SK-N-SH treated with all-trans-retinoic acid at 6 μM for 48 hours (cell line): ENCODE data around the gene RHNO1.

Experiments
- ATAC-seq: fragments of 200-7000 bp; cut with Tn5 transposase; 3 replicates; pipeline ENCODE4 v1.9.1; 2020; ENCODE audit warnings: mild to moderate bottlenecking, moderate library complexity
- ARNTL ChIP-seq: fragments of 450-650 bp; formaldehyde crosslinking; IDR thresholded peaks from 2 replicates; pipeline ENCODE4 v1.5.0; 2020; ENCODE audit warnings: low read depth, mild to moderate bottlenecking, moderate library complexity, borderline replicate concordance
- BACH2 ChIP-seq: fragments of 250-450 bp; sonication (Bioruptor Pico); IDR thresholded peaks from 2 replicates; pipeline ENCODE4 v1.9.0; 2021; ENCODE audit warnings: mild to moderate bottlenecking, borderline replicate concordance
- CSDC2 ChIP-seq: fragments of 250-450 bp; sonication (Bioruptor Pico); IDR thresholded peaks from 2 replicates; pipeline ENCODE4 v1.5.0; 2020; ENCODE audit warnings: mild to moderate bottlenecking, moderate library complexity
- CSRNP3 ChIP-seq: fragments of 250-450 bp; sonication (Bioruptor Pico); IDR thresholded peaks from 2 replicates; pipeline ENCODE4 v1.5.1; 2021; ENCODE audit warnings: mild to moderate bottlenecking, moderate library complexity
- ESRRG ChIP-seq: fragments of 250-450 bp; sonication (Bioruptor Pico); IDR thresholded peaks from 2 replicates; pipeline ENCODE4 v1.6.1; 2021; ENCODE audit warnings: mild to moderate bottlenecking
- GLIS3 ChIP-seq: fragments of 250-450 bp; sonication (Bioruptor Pico); IDR thresholded peaks from 2 replicates; pipeline ENCODE4 v1.5.0; 2020; ENCODE audit warnings: mild to moderate bottlenecking, moderate library complexity
- ISL1 ChIP-seq: fragments of 250-450 bp; sonication (Bioruptor Pico); IDR thresholded peaks from 2 replicates; pipeline ENCODE4 v2.1.2; 2022; ENCODE audit warnings: mild to moderate bottlenecking, moderate library complexity
- PATZ1 ChIP-seq: fragments of 250-450 bp; sonication (Bioruptor Pico); IDR thresholded peaks from 2 replicates; pipeline ENCODE4 v1.8.0; 2020; ENCODE audit warnings: mild to moderate bottlenecking, moderate library complexity, borderline replicate concordance
- POU6F1 ChIP-seq: fragments of 250-450 bp; sonication (Bioruptor Pico); IDR thresholded peaks from 2 replicates; pipeline ENCODE4 v1.8.0; 2021; ENCODE audit warnings: low read depth, mild to moderate bottlenecking, moderate library complexity, borderline replicate concordance
- RARB ChIP-seq: fragments of 250-450 bp; sonication (Bioruptor Pico); IDR thresholded peaks from 2 replicates; pipeline ENCODE4 v1.8.0; 2021; ENCODE audit warnings: mild to moderate bottlenecking, moderate library complexity
- SNAI2 ChIP-seq: fragments of 250-450 bp; sonication (Bioruptor Pico); IDR thresholded peaks from 2 replicates; pipeline ENCODE4 v1.5.0; 2020; ENCODE audit warnings: mild to moderate bottlenecking, moderate library complexity
- TCF4 ChIP-seq: fragments of 250-450 bp; sonication (Bioruptor Pico); IDR thresholded peaks from 2 replicates; pipeline ENCODE4 v1.8.0; 2021; ENCODE audit warnings: mild to moderate bottlenecking, moderate library complexity, borderline replicate concordance
- TOX ChIP-seq: fragments of 250-450 bp; sonication (Bioruptor Pico); IDR thresholded peaks from 2 replicates; pipeline ENCODE4 v1.8.0; 2021; ENCODE audit warnings: mild to moderate bottlenecking, moderate library complexity, borderline replicate concordance
- TSHZ2 ChIP-seq: fragments of 250-450 bp; sonication (Bioruptor Pico); IDR thresholded peaks from 2 replicates; pipeline ENCODE4 v1.5.0; 2020; ENCODE audit warnings: mild to moderate bottlenecking, moderate library complexity
- ZFP30 ChIP-seq: fragments of 450-650 bp; formaldehyde crosslinking; IDR thresholded peaks from 2 replicates; pipeline ENCODE4 v1.5.0; 2022; ENCODE audit warnings: mild to moderate bottlenecking, moderate library complexity
- ZNF70 ChIP-seq: fragments of 450-650 bp; formaldehyde crosslinking; IDR thresholded peaks from 2 replicates; pipeline ENCODE4 v1.5.0; 2020; ENCODE audit warnings: mild to moderate bottlenecking, moderate library complexity
- ZNF8 ChIP-seq: fragments of 450-650 bp; formaldehyde crosslinking; IDR thresholded peaks from 2 replicates; pipeline ENCODE4 v1.5.0; 2020; ENCODE audit warnings: mild to moderate bottlenecking, moderate library complexity
- TF ChIP-seq, protein P1 (sequence below): fragments of 250-450 bp; sonication (Bioruptor Pico); IDR thresholded peaks from 2 replicates; pipeline ENCODE4 v1.5.1; 2020; ENCODE audit warnings: low read depth, mild to moderate bottlenecking, moderate library complexity

The RHNO1 gene

DNA sequence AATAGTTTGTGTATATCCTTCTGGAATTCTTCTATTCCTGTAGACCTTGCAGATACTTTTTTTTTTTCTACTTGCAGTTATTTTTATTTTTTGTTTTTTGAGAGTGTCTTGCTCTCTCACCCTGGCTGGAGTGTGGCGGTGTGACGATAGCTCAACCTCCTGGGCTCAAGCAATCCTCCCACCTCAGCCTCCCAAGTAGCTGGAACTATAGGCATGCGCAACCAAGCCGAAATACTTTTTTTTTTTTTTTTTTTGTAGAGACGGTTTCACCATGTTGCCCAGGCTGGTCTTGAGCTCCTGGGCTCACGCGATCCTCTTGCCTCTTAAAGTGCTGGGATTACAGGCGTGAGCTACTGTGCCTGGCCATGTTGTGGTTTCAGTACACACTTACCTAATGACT, 23.6 kb downstream of the RHNO1 start:
- no peak for TF ChIP-seq BACH2 (CRISPR knock-in tag)
- TF ChIP-seq TOX (CRISPR knock-in tag), result no peak
- TF ChIP-seq PATZ1, result no peak
- no peak for TF ChIP-seq ARNTL
- no peak for TF ChIP-seq CSRNP3 (CRISPR knock-in tag)
- TF ChIP-seq ZNF70 (CRISPR knock-in tag), result no peak
- TF ChIP-seq POU6F1 (CRISPR knock-in tag), result no peak
- TF ChIP-seq GLIS3 (CRISPR knock-in tag), result no peak
- no peak for TF ChIP-seq ZFP30 (CRISPR knock-in tag)
- no peak for TF ChIP-seq ZNF8 (CRISPR knock-in tag)
- TF ChIP-seq ISL1 (CRISPR knock-in tag), result no peak
- no peak for TF ChIP-seq CSDC2 (CRISPR knock-in tag)
- no peak for TF ChIP-seq RARB (CRISPR knock-in tag)
- TF ChIP-seq, all 23 proteins: peak for 0
- no peak for ATAC-seq

DNA sequence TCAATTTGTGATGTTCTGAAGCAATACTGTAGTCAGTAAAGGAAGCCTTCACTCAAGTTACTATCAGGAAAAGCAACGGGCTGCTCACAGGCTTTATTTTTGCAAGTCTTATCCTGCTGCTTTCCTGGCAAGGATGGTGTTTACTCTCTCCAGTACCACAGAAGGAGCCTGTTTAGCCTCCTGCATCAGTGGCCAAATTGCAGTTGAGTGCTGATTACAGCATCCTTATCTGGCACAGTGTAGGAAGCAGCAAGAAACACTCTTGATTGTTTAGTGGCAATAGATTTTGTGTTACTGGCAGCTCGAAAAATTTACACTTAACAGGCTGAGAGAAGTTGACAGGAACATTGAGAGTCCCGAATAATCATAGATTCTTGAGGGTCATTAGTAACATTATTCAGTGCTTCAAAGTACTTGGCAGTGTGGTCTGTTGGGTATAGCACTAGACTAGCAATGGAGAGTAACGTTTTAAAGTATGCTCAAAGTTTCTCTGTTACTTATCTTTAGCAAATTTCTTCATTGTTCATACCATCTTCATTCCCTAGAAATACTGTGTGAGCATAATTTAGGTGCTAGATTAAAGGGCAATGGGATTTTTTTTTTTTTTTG, 25.4 kb downstream of the RHNO1 start:
- ATAC-seq, result peak; percentile 89
- TF ChIP-seq TCF4 (CRISPR knock-in tag), result peak; percentile 89
- TF ChIP-seq CSRNP3 (CRISPR knock-in tag), result no peak
- peak; percentile 46 for TF ChIP-seq ISL1 (CRISPR knock-in tag)
- TF ChIP-seq ARNTL, result no peak
- TF ChIP-seq, protein P1, sequence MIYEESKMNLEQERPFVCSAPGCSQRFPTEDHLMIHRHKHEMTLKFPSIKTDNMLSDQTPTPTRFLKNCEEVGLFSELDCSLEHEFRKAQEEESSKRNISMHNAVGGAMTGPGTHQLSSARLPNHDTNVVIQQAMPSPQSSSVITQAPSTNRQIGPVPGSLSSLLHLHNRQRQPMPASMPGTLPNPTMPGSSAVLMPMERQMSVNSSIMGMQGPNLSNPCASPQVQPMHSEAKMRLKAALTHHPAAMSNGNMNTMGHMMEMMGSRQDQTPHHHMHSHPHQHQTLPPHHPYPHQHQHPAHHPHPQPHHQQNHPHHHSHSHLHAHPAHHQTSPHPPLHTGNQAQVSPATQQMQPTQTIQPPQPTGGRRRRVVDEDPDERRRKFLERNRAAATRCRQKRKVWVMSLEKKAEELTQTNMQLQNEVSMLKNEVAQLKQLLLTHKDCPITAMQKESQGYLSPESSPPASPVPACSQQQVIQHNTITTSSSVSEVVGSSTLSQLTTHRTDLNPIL (CRISPR knock-in tag), result peak; percentile 57; the same call in 1 of the 2 replicates
- TF ChIP-seq TSHZ2 (CRISPR knock-in tag), result peak; percentile 75

DNA sequence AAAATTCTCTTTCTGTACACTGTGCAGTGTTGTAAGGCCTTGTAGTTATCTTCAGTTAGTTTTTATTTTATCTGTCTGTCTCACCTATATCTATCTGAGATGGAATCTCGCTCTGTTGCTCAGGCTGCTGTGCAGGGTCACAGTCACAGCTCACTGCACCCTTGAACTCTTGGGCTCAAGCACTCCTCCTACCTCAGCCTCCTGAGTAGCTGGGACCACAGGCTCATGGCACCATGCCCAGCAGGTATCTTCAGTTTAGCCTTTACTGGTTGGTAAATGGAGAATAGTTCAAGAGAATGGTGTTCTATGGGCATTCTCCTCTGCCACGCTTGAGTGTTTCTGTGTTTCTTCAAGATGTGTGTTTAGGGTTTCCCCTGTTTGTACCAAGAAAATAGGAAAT, 27.2 kb downstream of the RHNO1 start:
- TF ChIP-seq ARNTL (no peak), ISL1 (CRISPR knock-in tag) (no peak), RARB (CRISPR knock-in tag) (no peak), ESRRG (CRISPR knock-in tag) (no peak)
- no peak for ATAC-seq

GRCh38 chr12:2912216-2912575, 35.2 kb downstream of the RHNO1 start:
- TF ChIP-seq POU6F1 (CRISPR knock-in tag) (no peak), CSDC2 (CRISPR knock-in tag) (no peak), ISL1 (CRISPR knock-in tag) (no peak), CSRNP3 (CRISPR knock-in tag) (no peak), SNAI2 (CRISPR knock-in tag) (no peak), ESRRG (CRISPR knock-in tag) (no peak), TCF4 (CRISPR knock-in tag) (no peak), ZFP30 (CRISPR knock-in tag) (no peak), ZNF70 (CRISPR knock-in tag) (no peak), ZNF8 (CRISPR knock-in tag) (no peak)
- TF ChIP-seq, protein P1 (CRISPR knock-in tag), result no peak
- ATAC-seq, result no peak
